Loucy (cell line): ENCODE measurements around the gene CNP.

Source experiments
- H2AFZ ChIP-seq: fragments of 200-600 bp; sonication (generic); 2 replicates; pipeline ENCODE4 v1.6.0; 2016; ENCODE audit warnings: antibody characterized with exemption, mild to moderate bottlenecking, low read length, moderate library complexity
- H3F3A ChIP-seq: fragments of 200-600 bp; 2 replicates; pipeline ENCODE4 v1.6.0; 2016; ENCODE audit warnings: antibody characterized with exemption, low read depth, mild to moderate bottlenecking
- H3K27me3 ChIP-seq: fragments of 200-600 bp; sonication (generic); 2 replicates; pipeline ENCODE4 v1.6.1; 2014; ENCODE audit warnings: low read length, mild to moderate bottlenecking; ENCODE audit not compliant: insufficient read depth, poor library complexity, severe bottlenecking
- H3K36me3 ChIP-seq: fragments of 200-600 bp; sonication (generic); 2 replicates; pipeline ENCODE4 v1.6.1; 2016; ENCODE audit warnings: low read length; ENCODE audit not compliant: insufficient read depth
- H3K4me1 ChIP-seq: fragments of 200-600 bp; sonication (generic); 2 replicates; pipeline ENCODE4 v1.5.1; 2014; ENCODE audit warnings: low read length, mild to moderate bottlenecking; ENCODE audit not compliant: insufficient read depth, poor library complexity, severe bottlenecking
- H3K4me2 ChIP-seq: fragments of 200-600 bp; sonication (generic); 2 replicates; pipeline ENCODE4 v1.6.0; 2014; ENCODE audit warnings: antibody characterized with exemption, low read length, low read depth, mild to moderate bottlenecking; ENCODE audit not compliant: poor library complexity, severe bottlenecking
- H3K4me3 ChIP-seq: fragments of 200-600 bp; sonication (generic); 2 replicates; pipeline ENCODE4 v1.5.1; 2014; ENCODE audit warnings: low read length, mild to moderate bottlenecking, mixed read lengths; ENCODE audit not compliant: poor library complexity, severe bottlenecking
- H3K79me2 ChIP-seq: fragments of 200-600 bp; sonication (generic); 2 replicates; pipeline ENCODE4 v1.6.1; 2014; ENCODE audit warnings: low read length; ENCODE audit not compliant: insufficient read depth
- H3K9ac ChIP-seq: fragments of 200-600 bp; sonication (generic); 2 replicates; pipeline ENCODE4 v1.6.0; 2014; ENCODE audit warnings: mild to moderate bottlenecking, low read depth, low read length, moderate library complexity; ENCODE audit not compliant: poor library complexity, severe bottlenecking
- H3K9me2 ChIP-seq: fragments of 200-600 bp; sonication (generic); replicated peaks from 2 replicates; pipeline ENCODE4 v1.6.1; 2016; ENCODE audit warnings: low read depth, low read length, mixed read lengths
- H3K9me3 ChIP-seq: fragments of 200-600 bp; sonication (generic); 2 replicates; pipeline ENCODE4 v1.6.1; 2014; ENCODE audit warnings: mild to moderate bottlenecking, antibody characterized with exemption, low read length, low read depth; ENCODE audit not compliant: insufficient read depth
- H4K20me1 ChIP-seq: fragments of 200-600 bp; sonication (generic); 2 replicates; pipeline ENCODE4 v1.6.0; 2014; ENCODE audit warnings: antibody characterized with exemption, low read length, mild to moderate bottlenecking; ENCODE audit not compliant: insufficient read depth, poor library complexity, severe bottlenecking
- CTCF ChIP-seq: fragments of 200-600 bp; sonication (generic); conservative IDR thresholded peaks from 2 replicates; pipeline ENCODE4 v1.5.1; 2014; ENCODE audit warnings: mild to moderate bottlenecking, antibody characterized with exemption, low read length
- EZH2phosphoT487 ChIP-seq: fragments of 200-600 bp; IDR thresholded peaks from 2 replicates; pipeline ENCODE4 v1.6.1; 2018; ENCODE audit warnings: antibody characterized with exemption, mild to moderate bottlenecking, moderate library complexity, borderline replicate concordance

Gene CNP

GRCh38 chr17:41971721-41972523 lies 5.3 kb downstream of the CNP start:
- Histone ChIP-seq H3K9me2 (no peaks in the 10 kb centered on the region), H3K9me3 (no peaks in the 10 kb centered on the region), H3K4me3 (no peak overlapping the region), H3K9ac (no peak overlapping the region), H3K27me3 (no peaks in the 10 kb centered on the region), H3K4me1 (peaks cover 14% of the 10 kb centered on the region), H4K20me1 (no peaks in the 10 kb centered on the region), H3F3A (no peaks in the 10 kb centered on the region), H2AFZ (no peak overlapping the region), H3K4me2 (no peak overlapping the region), H3K36me3 (peaks cover 46% of the 10 kb centered on the region; the same call in 1 of the 2 replicates), H3K79me2 (peaks cover 38% of the 10 kb centered on the region)
- TF ChIP-seq CTCF (no peak), EZH2phosphoT487 (no peak)

GRCh38 chr17:41972571-41973407 lies 6.2 kb downstream of the CNP start:
- no peak overlapping the region for H3K4me2 ChIP-seq
- peaks cover 30% of the 10 kb centered on the region for H3K79me2 ChIP-seq
- H3K4me3 ChIP-seq = no peak overlapping the region
- H3K9me2 ChIP-seq = no peaks in the 10 kb centered on the region
- H3K4me1 ChIP-seq = peaks cover 6% of the 10 kb centered on the region
- H2AFZ ChIP-seq = no peak overlapping the region
- H3F3A ChIP-seq = no peaks in the 10 kb centered on the region
- no peaks in the 10 kb centered on the region for H4K20me1 ChIP-seq
- peaks cover 55% of the 10 kb centered on the region; the same call in 1 of the 2 replicates for H3K36me3 ChIP-seq
- H3K27me3 ChIP-seq = no peaks in the 10 kb centered on the region
- H3K9me3 ChIP-seq = no peaks in the 10 kb centered on the region
- no peak for TF ChIP-seq EZH2phosphoT487
- no peak for TF ChIP-seq CTCF
- no peak overlapping the region for H3K9ac ChIP-seq

GRCh38 chr17:41973408-41973811 lies 6.8 kb downstream of the CNP start:
- H3K9ac ChIP-seq = no peak overlapping the region
- H3K9me3 ChIP-seq = no peaks in the 10 kb centered on the region
- H3K27me3 ChIP-seq = no peaks in the 10 kb centered on the region
- H3K9me2 ChIP-seq = no peaks in the 10 kb centered on the region
- no peaks in the 10 kb centered on the region for H3F3A ChIP-seq
- no peaks in the 10 kb centered on the region for H4K20me1 ChIP-seq
- peaks cover 23% of the 10 kb centered on the region; the same call in 1 of the 2 replicates for H3K79me2 ChIP-seq
- peaks cover 60% of the 10 kb centered on the region; the same call in 1 of the 2 replicates for H3K36me3 ChIP-seq
- no peak overlapping the region for H3K4me2 ChIP-seq
- TF ChIP-seq EZH2phosphoT487 (no peak), CTCF (no peak)
- H2AFZ ChIP-seq = no peak overlapping the region
- no peaks in the 10 kb centered on the region for H3K4me1 ChIP-seq
- no peak overlapping the region for H3K4me3 ChIP-seq
